MV-4-11 (cell line): ENCODE data around the gene RMP24.
"Not testable (repeated sequence)": the region's sequence is repeated elsewhere in the genome, so short reads cannot be mapped to it uniquely, and the experiment has no call there.

ENCODE experiments used
- DNase-seq: peaks from one replicate; lab custom pipeline; 2025; lab: John Stamatoyannopoulos, UW

Gene RMP24

DNA sequence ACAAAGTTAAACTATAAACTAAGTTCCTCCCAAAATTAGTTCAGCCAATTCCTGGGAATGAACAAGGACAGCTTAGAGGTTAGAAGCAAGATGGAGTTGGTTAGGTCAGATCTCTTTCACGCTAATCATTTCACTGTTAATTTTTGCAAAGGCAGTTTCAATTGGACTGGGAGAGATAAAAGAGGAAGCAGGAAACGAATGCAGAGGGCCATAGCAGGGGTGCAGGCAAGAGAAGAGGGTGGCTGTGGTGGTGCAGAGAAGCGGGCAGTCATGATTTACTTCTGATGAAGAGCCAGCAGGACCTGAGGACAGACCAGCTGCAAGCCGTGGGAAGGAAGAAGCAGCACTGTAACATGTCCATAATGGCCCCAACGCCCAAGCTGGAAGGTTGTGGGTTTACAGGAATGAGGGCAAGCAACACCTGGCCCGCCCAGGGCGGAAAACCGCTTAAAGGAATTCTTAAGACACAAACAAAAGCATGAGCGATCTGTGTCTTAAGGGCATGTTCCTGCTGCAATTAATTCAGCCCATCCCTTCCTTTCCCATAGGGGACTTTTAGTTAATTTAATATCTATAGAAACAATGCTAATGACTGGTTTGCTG, 4.1 kb upstream of the RMP24 start:
- peak; percentile 70 for DNase-seq

DNA sequence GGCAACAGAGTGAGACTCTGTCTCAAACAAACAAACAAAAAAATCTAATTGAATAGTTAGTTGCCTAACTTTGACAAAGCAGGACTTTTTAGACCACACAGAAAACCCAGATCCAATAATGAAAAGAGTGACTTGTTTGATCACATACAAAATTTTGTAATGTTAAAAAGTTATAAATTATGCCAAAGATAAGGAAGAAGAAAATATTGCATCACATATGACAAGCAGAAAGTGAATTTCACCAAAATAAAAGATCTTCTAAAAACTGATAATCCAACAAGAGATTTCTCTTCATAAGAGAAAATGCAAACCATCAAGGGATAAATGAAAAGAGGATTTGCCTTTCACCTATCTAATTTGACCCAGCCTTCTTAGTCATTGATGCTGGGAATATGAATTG, 2.8 kb upstream of the RMP24 start:
- no peak for DNase-seq

- peak; percentile 52 for DNase-seq
These were observed 750 bp upstream of the RMP24 start for GRCh38 chr18:35971661-35972196.

- DNase-seq: no peak
These were observed 1.2 kb downstream of the RMP24 start for GRCh38 chr18:35973650-35974049.

DNA sequence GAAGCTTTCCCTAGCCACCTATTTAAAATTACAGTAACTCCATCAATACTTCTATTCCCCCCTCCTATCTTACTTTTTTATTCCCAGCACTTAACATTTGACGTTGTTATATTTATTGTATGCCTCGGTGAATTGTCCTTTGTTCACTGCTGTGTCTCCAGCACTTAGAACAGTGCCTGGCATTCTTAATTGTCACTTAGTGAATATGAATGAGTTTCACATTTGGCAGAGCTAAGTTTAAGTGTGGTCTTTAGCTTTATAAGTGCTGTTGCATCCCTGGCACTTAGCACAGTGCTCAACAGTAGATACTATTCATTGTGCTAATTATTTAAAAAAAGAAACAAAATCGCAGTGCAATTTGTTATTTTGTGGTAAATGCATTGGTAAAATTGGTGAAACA, 1.7 kb downstream of the RMP24 start:
- no peak for DNase-seq

DNA sequence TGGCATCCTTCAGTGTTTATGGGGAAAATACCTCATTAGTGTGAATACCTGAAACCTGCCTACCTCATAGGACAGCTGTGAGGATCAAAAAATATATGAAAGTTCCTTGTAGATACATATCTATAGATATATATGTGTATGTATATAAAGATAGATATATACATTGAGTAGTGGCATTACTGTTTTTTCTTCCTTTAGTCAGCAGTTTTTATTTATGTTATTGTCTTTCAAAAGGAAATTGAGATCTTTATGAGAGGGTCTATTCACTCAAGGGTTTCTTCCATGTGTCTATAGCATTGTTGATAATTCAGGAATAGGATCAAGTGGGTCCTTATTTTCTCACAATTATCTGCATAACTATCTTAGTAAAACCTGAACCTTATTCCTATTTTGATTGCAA, 6.6 kb downstream of the RMP24 start:
- DNase-seq: no peak

DNA sequence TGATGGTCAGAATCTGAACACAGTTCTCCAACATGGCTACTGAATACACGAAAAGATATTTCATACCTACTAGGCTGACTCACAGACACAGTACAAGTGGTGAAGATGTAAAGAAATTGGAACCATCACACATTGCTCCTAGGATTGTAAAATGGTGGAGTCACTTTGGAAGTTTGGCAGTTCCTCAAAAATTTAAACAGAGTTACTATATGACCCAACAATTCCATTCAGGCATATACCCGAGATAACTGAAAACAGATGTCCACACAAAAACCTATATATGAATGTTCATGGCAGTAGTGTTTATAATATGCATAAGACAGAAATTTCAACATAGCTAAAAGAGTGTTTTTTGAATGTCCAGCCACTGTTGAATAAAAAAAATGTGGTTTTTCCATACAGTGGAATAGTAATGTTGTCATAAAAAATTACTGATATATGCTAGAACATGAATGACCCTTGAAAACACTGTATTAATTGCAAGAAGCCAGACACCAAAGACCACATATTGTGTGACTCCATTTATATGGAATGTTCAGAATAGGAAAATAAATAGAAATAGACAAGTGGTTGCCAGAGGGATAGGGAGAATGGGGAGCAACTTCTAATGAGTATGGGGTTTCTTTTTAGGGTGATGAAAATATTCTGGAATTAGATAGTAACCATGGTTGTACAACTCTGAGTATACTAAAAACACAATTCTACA, 10.1 kb downstream of the RMP24 start:
- DNase-seq: no peak

DNA sequence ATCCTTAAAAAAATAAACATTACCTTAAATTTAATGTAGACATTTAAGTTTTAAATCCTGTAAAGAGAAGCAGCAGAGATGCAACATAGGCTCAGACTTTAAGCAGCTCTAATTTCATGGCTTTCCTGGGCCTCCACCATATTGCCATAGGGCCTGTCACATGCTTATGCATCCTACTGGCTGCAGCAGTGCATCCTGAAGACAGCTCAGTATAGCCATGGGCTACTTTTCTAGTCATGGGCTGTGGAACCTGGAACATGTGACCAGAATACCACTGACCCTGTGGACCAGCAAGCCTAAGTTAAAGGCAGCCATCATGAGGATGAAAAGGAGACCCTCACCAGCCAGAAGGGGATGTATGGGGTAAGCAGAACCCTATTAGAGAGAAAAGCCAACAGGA, 10.7 kb downstream of the RMP24 start:
- DNase-seq: no peak

DNA sequence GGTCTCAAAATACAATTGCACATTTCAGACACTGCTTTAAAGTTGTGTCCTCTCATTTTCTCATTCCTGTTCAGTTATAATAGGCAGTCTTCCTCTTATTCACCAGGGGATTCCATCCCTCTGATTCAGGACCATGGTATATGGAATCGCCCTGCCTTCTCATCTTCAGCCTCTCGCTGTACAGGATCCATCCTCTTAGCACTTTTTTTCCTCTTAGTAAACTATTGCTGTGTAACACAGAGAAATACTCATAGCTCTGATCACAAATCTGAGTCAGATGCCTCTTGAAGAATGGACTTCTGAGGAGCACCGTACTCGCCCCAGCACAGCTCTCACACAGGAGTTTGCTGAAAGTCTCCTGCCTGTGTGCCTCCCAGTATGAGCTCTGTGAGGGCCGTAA, 11.3 kb downstream of the RMP24 start:
- DNase-seq: no peak

DNA sequence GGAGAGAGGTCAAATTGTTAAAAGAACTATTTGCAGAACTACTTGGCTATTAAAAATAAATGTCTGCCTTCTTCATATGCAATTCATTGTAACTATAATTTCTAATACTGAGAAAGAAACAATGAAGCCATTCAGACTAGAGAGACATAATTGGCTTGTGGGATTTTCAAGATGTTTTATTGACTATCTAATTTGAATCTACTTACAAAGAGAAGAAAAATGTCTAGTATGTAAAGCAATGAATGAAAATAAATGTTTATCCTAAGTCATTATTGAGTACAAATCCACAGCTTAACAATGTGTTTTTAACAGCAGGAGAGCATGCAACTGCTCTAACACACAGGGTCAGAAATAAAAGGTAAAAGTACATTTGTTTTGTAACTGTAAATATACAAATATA, 19.2 kb downstream of the RMP24 start:
- no peak for DNase-seq

- no peak for DNase-seq
These were observed 20.5 kb downstream of the RMP24 start for GRCh38 chr18:35993013-35993412.

DNA sequence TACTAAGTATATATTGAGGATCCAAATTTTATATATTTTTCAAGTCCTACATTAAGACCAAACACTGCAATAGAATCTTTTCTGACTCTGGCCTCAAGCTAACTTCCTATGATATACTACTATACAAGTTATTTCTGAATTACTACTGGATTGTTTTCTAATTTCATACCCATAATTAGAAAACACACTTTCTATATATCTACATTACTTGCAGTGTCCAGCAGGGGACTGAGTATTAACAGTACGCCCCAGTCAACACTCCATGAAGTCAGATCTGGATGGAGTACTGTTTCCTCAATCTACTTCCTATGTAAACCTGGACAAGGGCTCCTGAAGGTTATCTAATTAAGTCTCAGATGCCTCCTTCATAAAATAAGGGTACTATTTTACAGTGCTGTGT, 26.5 kb downstream of the RMP24 start:
- DNase-seq: no peak

DNA sequence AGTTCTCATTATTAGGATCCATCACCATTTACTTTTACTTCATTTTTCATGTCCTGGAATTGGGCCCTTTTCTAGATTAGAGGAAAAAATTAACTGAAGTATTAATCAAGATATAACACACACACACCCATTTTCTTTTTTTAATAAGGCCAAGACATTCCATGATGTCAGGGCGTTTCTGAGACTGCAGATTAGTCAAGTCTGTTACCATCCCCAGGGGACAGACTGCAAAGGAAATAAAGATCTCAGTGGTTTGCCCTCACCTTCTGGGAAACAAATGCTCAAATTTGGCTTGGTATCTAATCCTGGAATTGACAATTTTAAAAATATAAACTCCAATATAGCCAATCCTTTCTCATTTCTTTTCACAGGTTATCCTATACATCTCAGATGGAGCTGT, 27.4 kb downstream of the RMP24 start:
- no peak for DNase-seq

GRCh38 chr18:36006997-36007396, 34.5 kb downstream of the RMP24 start:
- DNase-seq: peak; percentile 8

DNA sequence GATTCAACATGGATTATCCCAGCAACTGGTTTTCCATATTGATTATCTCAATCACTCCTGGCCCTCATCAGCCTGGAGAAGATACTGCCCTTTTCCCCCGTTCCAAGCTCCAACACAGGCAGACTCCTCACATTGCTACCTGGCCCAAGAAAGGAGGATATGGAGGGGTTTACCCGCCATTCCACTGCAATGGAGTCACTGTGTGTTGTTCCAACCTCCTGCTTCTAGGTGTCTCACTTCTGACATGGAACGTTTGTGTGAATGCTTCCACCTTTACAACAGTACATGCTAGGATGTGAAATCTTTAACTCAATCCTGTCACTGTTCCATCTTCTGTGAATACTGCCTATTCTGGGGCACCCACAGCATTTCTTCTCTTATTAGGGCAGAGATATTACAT, 36.7 kb downstream of the RMP24 start:
- DNase-seq: no peak

- no peak for DNase-seq
These were observed 40.4 kb downstream of the RMP24 start for GRCh38 chr18:36012891-36013290.

GRCh38 chr18:36015629-36016028, 43.1 kb downstream of the RMP24 start:
- DNase-seq: peak; percentile 31

GRCh38 chr18:36017232-36017631, 44.8 kb downstream of the RMP24 start:
- no peak for DNase-seq

DNA sequence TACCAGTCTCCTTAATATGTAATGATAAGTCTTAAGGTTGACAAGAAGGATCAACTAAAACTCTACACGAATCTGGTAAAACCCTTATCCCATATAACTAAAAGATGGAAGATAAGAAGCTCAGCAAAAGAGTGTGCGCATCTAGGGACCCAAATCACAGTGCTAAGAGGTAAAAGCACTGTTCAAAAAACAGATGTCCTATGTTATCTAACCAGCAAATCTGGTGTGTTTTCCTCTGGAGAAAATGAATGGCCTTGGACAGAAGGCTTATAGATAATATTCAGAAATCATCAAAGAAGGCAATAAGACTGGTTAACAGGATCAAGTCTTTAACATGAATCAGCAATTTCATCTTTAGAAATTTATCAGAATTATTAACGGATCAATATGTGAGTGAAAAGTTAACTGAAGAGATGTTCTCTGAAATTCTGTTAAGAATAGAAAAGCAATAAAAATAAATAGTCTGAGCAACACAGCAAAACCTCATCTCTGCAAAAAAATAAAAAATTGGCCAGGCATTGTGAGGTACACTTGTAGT, 47.8 kb downstream of the RMP24 start:
- no peak for DNase-seq

DNA sequence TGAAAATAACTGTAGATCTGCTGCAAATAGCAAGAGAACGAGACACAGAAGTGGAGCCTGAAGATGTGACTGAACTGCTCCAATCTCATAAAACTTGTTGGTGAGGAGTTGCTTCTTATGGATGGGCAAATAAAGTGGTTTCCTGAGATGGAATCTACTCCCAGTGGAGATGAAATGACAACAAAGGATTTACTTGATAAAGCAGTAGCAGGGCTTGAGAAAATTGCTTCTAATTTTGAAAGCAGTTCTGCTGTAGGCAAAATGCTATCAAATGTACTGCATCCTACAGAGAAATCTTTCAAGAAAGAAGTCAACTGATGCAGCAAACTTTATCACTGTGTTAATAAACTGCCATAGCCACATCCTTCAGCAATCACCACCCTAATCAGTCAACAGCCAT, 50.9 kb downstream of the RMP24 start:
- no peak for DNase-seq

GRCh38 chr18:36024241-36024640, 51.8 kb downstream of the RMP24 start:
- DNase-seq: not testable (repeated sequence)

- no peak for DNase-seq
These were observed 52.5 kb downstream of the RMP24 start for GRCh38 chr18:36025025-36025424.

- DNase-seq: no peak
These were observed 56.4 kb downstream of the RMP24 start for GRCh38 chr18:36028859-36029258.
